Vagina (tissue), 2 donors: ENCODE data around the gene CUX1.

Experiments used
- CTCF ChIP-seq, 3 experiments: fragments of 450-650 bp in 2 of 3; fragments of 200-600 bp in 1 of 3; sonication (generic) in 1 of 3; IDR thresholded peaks; one replicate each; pipeline ENCODE4 v1.5.1; 2017 to 2019; ENCODE audit warnings: antibody characterized with exemption in 3 of 3, mild to moderate bottlenecking in 2 of 3, moderate library complexity in 2 of 3
- POLR2A ChIP-seq, 2 donors: fragments of 450-650 bp; IDR thresholded peaks; one replicate each; pipeline ENCODE4 v1.6.1; 2017; ENCODE audit warnings: antibody characterized with exemption in 2 of 2, mild to moderate bottlenecking in 2 of 2, moderate library complexity in 2 of 2

DNA sequence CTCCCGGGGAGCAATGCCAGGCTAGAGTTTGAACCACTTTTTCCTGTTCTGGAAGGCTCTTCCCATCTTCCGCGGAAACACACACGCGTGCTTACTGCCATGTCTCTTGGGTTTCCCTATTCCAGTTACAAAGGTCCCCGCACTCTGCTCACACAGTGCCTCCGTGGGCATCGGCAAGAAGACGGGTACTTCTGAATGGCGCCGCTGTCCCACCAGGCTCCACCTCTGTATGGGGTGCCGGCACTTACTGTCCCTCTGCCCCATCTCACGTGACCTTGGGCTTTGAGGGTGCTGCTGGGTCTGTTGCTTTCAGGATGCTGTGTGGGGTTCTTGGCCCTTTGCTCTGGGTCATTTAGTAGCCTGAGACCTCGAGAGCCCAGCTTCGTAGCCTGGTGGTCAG lies 298.5 kb downstream of the CUX1 start:
- TF ChIP-seq CTCF (IDR thresholded peaks at IDR 0.05) (no peak), POLR2A (IDR thresholded peaks at IDR 0.05) (no peak)
